Panc1 (cell line): ENCODE measurements around the gene CPSF2. TPM values are rescaled to one million over a fixed set of nuclear protein-coding genes. Genes with fewer than 3 reads are reported as not detected.

Experiments
- ATAC-seq: fragments of 200-7000 bp; cut with Tn5 transposase; 2 replicates; pipeline ENCODE4 v1.9.1; 2020; ENCODE audit warnings: mild to moderate bottlenecking, moderate library complexity
- BruUV-seq: library from RNA; stranded (reverse); fragments of 400-500 nt; replicated peaks from 2 replicates; lab custom pipeline; 2021; lab: Mats Ljungman, UMichigan
- CTCF ChIA-PET: fragments of 300-600 bp; sonication (Branson Sonifier 250); formaldehyde crosslinking; loops from one replicate; lab custom pipeline; 2022; ENCODE audit warnings: antibody characterized with exemption; lab: Charles Lee
- POLR2A ChIA-PET: fragments of 300-600 bp; sonication (Branson Sonifier 250); formaldehyde crosslinking; loops from one replicate; lab custom pipeline; 2022; ENCODE audit warnings: antibody characterized with exemption; lab: Charles Lee
- DNase-seq: peaks from one replicate; pipeline ENCODE4 v3.0.0-alpha.2; 2010; ENCODE audit warnings: low read depth, low spot score
- H3K27ac ChIP-seq: 2 replicates; pipeline ENCODE4 v1.5.1; 2011; ENCODE audit warnings: mild to moderate bottlenecking, low read length, inconsistent platforms
- H3K27me3 ChIP-seq: fragments of 200-500 bp; sonication (Bioruptor generic); 2 replicates; pipeline ENCODE4 v1.6.0; 2014; ENCODE audit warnings: low read length, inconsistent platforms; ENCODE audit not compliant: control insufficient read depth, insufficient read depth
- H3K36me3 ChIP-seq: fragments of 200-500 bp; sonication (Bioruptor generic); 2 replicates; pipeline ENCODE4 v1.5.1; 2014; ENCODE audit warnings: inconsistent platforms, mild to moderate bottlenecking, low read length, moderate library complexity; ENCODE audit not compliant: control insufficient read depth, insufficient read depth
- H3K4me1 ChIP-seq: 2 replicates; pipeline ENCODE4 v1.5.1; 2011; ENCODE audit warnings: inconsistent platforms, mild to moderate bottlenecking, low read length, moderate library complexity; ENCODE audit not compliant: control insufficient read depth, insufficient read depth
- H3K4me3 ChIP-seq, 2 experiments: 2 replicates each; pipeline ENCODE4 v1.5.1; 2011 to 2012; ENCODE audit warnings: low read depth in 2 of 2, low read length in 2 of 2, mild to moderate bottlenecking in 2 of 2, inconsistent platforms in 1 of 2, moderate library complexity in 1 of 2
- H3K9me3 ChIP-seq: fragments of 200-500 bp; sonication (Bioruptor generic); 2 replicates; pipeline ENCODE4 v1.5.1; 2014; ENCODE audit warnings: low read depth, mild to moderate bottlenecking, inconsistent platforms, low read length, moderate library complexity; ENCODE audit not compliant: control insufficient read depth, insufficient read depth
- CTCF ChIP-seq: fragments of 450-650 bp; IDR thresholded peaks from 2 replicates; pipeline ENCODE4 v1.5.1; 2017; ENCODE audit warnings: mild to moderate bottlenecking
- POLR2AphosphoS5 ChIP-seq: IDR thresholded peaks from 2 replicates; pipeline ENCODE4 v1.6.1; 2012; ENCODE audit warnings: mild to moderate bottlenecking, low read depth, low read length, moderate library complexity
- REST ChIP-seq, 2 experiments: IDR thresholded peaks; 2 replicates each; pipeline ENCODE4 v1.6.1; 2011 to 2012; ENCODE audit warnings: low read depth in 2 of 2, control low read depth in 1 of 2, low read length in 1 of 2, mild to moderate bottlenecking in 1 of 2, moderate library complexity in 1 of 2; ENCODE audit not compliant: insufficient read depth in 1 of 2
- SIN3A ChIP-seq: IDR thresholded peaks from 2 replicates; pipeline ENCODE4 v1.6.1; 2012; ENCODE audit warnings: low read depth, mild to moderate bottlenecking, low read length, moderate library complexity, borderline replicate concordance; ENCODE audit not compliant: insufficient read depth
- TCF7L2 ChIP-seq: IDR thresholded peaks from 2 replicates; pipeline ENCODE4 v1.6.1; 2011; ENCODE audit warnings: mild to moderate bottlenecking, low read depth, low read length, inconsistent platforms
- in situ Hi-C: cut with HindIII; loops from 2 replicates; pipeline ENCODE4 v1.10.0; 2016; ENCODE audit warnings: low sequenced_read_pairs, low pct_unique_long_range_greater_than_20kb
- intact Hi-C: fragments of 100-400 bp; cut with micrococcal nuclease; formaldehyde crosslinking; loops from one replicate; pipeline ENCODE4 v1.10.0; 2022; ENCODE audit not compliant: unreplicated experiment
- total RNA-seq: library from RNA; stranded (reverse); gene quantifications from one replicate; pipeline ENCODE4 v1.2.1, GENCODE V29; 2021; ENCODE audit not compliant: unreplicated experiment

Gene CPSF2
- total RNA-seq, 1 experiment from 2014 or later: 62.0 TPM

GRCh38 chr14:92099802-92100201 is 22.0 kb upstream of the CPSF2 start:
- H3K27ac ChIP-seq: no peak overlapping the region
- ATAC-seq (no peak), DNase-seq (no peak)
- in situ Hi-C loops: no loop called here
- H3K9me3 ChIP-seq: no peaks in the 10 kb centered on the region
- BruUV-seq: no TSS peak
- intact Hi-C loops: no loop called here
- no peaks in the 10 kb centered on the region for H3K36me3 ChIP-seq
- no peak overlapping the region for H3K4me3 ChIP-seq
- CTCF ChIA-PET: no interaction called here
- POLR2A ChIA-PET: no interaction called here
- H3K27me3 ChIP-seq: no peaks in the 10 kb centered on the region
- peaks cover 9% of the 10 kb centered on the region; the same call in 1 of the 2 replicates for H3K4me1 ChIP-seq
- TF ChIP-seq CTCF (no peak), TCF7L2 (no peak)

GRCh38 chr14:92103363-92103989 is 18.3 kb upstream of the CPSF2 start:
- in situ Hi-C loops: no loop called here
- ATAC-seq (no peak), DNase-seq (no peak)
- POLR2A ChIA-PET: no interaction called here
- Histone ChIP-seq H3K36me3 (peaks cover 2% of the 10 kb centered on the region; the same call in 1 of the 2 replicates), H3K9me3 (no peaks in the 10 kb centered on the region), H3K27me3 (no peaks in the 10 kb centered on the region), H3K4me1 (peaks cover 9% of the 10 kb centered on the region; the same call in 1 of the 2 replicates), H3K27ac (no peak overlapping the region), H3K4me3 (no peak overlapping the region)
- TF ChIP-seq REST (IDR thresholded peaks at IDR 0.05; ENCODE audit: insufficient read depth in 1 of 2, low read depth in 2 of 2, low read length in 1 of 2) (no peak), POLR2AphosphoS5 (no peak), TCF7L2 (no peak), CTCF (no peak), SIN3A (no peak)
- intact Hi-C loops: no loop called here
- CTCF ChIA-PET: no interaction called here
- BruUV-seq: no TSS peak
